8988T (cell line): ENCODE results near the gene HOXC13.

ENCODE experiments used
- DNase-seq: peaks from one replicate; pipeline ENCODE4 v3.0.0; 2011

Gene HOXC13

GRCh38 chr12:53971129-53971528 is 32.5 kb downstream of the HOXC13 start:
- DNase-seq, result no peak

- no peak for DNase-seq
Measured at GRCh38 chr12:53971686-53972085, 33.1 kb downstream of the HOXC13 start.

GRCh38 chr12:53972152-53972702 is 33.6 kb downstream of the HOXC13 start:
- no peak for DNase-seq

- DNase-seq, result no peak
Measured at GRCh38 chr12:53972722-53973235, 34.1 kb downstream of the HOXC13 start, which contains the start of gene HOXC11. Gene HOXC11, plus strand, starts transcription at chr12:53973126. Its CDS starts 116 bp downstream, at chr12:53973242.

GRCh38 chr12:53973236-53974042 is 34.8 kb downstream of the HOXC13 start:
- no peak for DNase-seq

GRCh38 chr12:53974084-53975063 is 35.7 kb downstream of the HOXC13 start, which contains the start of gene HOTAIR:
Gene HOTAIR, minus strand, starts transcription at chr12:53974954.
- no peak for DNase-seq

- DNase-seq, result no peak
Measured at GRCh38 chr12:53975064-53975471, 36.4 kb downstream of the HOXC13 start.

- no peak for DNase-seq
Measured at GRCh38 chr12:53975479-53976152, 37.0 kb downstream of the HOXC13 start.

- DNase-seq, result no peak
Measured at GRCh38 chr12:53976172-53976822, 37.7 kb downstream of the HOXC13 start.

- no peak for DNase-seq
Measured at GRCh38 chr12:53976823-53977595, 38.4 kb downstream of the HOXC13 start.

GRCh38 chr12:53977596-53978445 is 39.2 kb downstream of the HOXC13 start:
- no peak for DNase-seq

GRCh38 chr12:53978477-53979356 is 40.1 kb downstream of the HOXC13 start:
- DNase-seq, result no peak

GRCh38 chr12:53980104-53980801 is 41.6 kb downstream of the HOXC13 start:
- no peak for DNase-seq

- DNase-seq, result no peak
Measured at GRCh38 chr12:53980802-53981496, 42.3 kb downstream of the HOXC13 start.

GRCh38 chr12:53981634-53982565 is 43.3 kb downstream of the HOXC13 start:
- DNase-seq, result no peak
